HUDEP-2 (cell line): ENCODE data around the gene TMEM205.

ENCODE experiments used
- DNase-seq, 76 experiments: peaks; one replicate each; lab custom pipeline; 2025; ENCODE audit not compliant: unreplicated experiment in 76 of 76; lab: John Stamatoyannopoulos, UW

TMEM205 gene

GRCh38 chr19:11346104-11346940 lies at the start of gene TMEM205, which contains the start of gene CCDC159:
Gene TMEM205, minus strand, starts transcription at chr19:11346268. Its CDS starts 649 bp downstream, at chr19:11345619.
Gene CCDC159, plus strand, starts transcription at chr19:11346519. Its CDS starts 88 bp downstream, at chr19:11346607.
- peak in 75 of 76 experiments; percentile 76 to 100 (median 99) for DNase-seq

- DNase-seq = no peak
These were observed 45.0 kb upstream of the TMEM205 start for GRCh38 chr19:11390933-11391680.

DNA sequence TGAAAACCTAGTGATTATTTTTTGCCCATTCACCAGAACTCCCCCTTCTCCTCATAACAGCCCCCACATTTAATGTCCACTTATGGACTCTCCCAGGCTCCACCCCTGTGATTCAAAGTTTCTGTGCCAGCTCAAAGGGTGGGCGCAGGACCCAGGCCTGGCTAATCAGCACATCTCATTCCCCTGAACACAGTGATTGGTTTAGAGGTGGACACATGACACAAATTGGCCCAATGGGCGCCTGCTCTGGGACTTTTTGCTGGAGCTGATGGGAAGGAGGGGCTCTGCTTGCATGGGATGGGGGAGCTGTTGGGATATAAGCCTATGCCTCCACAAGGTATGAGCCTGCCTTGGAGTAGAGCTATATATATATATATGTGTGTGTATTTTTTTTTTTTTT lies 44.3 kb upstream of the TMEM205 start:
- no peak for DNase-seq

- DNase-seq = no peak
These were observed 41.3 kb upstream of the TMEM205 start for GRCh38 chr19:11387162-11388034.

DNA sequence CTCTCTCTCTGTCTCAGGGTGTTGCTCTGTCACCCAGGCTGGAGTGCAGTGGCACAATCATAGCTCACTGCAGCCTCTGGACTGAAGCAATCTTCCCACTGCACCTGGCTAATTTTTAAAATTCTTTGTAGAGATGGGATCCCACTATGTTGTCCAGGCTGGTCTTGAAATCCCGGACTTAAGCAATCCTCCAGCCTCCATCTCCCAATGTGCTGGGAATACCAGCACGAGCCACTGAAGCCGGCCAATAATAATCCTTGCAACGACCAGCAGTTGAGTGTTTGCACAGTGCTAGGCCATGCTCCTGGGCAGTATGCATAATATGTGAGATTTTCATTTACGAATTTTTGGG lies 38.7 kb upstream of the TMEM205 start:
- peak in 3 of 76 experiments; percentile 13 to 27 (median 14) for DNase-seq

- DNase-seq = peak in 5 of 76 experiments; percentile 40 to 96 (median 54)
These were observed 37.6 kb upstream of the TMEM205 start for GRCh38 chr19:11383706-11384048.

DNA sequence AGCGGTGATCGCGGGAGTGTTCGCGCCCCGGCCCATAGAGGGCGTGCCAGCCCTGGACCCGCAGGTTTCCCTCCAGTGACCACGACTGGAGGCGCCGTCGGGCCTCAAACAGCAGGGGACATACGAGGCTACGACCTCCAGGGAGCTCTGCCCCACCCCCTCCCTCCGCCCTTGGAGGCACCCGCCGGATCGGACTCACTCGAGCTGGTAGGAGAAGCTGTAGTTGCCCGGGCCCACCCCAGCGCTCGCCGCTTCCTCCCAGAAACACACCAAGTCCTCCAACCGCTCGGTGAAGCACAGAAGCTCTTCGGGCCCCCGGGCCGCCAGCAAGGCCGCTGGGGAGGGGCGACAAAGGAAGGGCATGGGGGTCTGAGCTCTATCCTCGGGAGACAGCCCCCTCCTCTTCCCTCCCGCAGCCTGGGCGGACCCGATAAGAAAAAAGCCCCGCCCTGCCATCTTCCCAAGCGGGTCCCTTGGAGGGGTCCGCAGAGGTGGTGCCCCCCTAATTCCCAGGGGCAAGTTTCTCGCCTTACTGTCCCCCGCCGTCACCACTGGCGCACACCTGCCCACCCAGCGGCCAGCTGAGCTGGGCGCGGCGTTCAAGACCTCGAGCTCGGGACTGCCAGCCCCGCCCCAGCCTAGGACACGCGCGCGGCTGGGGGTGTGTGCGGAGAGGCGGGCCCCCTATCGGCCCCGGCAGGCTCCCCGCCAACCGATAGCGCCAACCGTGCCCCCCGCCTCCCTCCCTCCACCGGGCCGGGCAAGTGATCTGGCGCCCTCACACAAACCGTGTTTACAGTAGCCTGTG lies 37.0 kb upstream of the TMEM205 start:
- DNase-seq = peak in 73 of 76 experiments; percentile 25 to 96 (median 91)

DNA sequence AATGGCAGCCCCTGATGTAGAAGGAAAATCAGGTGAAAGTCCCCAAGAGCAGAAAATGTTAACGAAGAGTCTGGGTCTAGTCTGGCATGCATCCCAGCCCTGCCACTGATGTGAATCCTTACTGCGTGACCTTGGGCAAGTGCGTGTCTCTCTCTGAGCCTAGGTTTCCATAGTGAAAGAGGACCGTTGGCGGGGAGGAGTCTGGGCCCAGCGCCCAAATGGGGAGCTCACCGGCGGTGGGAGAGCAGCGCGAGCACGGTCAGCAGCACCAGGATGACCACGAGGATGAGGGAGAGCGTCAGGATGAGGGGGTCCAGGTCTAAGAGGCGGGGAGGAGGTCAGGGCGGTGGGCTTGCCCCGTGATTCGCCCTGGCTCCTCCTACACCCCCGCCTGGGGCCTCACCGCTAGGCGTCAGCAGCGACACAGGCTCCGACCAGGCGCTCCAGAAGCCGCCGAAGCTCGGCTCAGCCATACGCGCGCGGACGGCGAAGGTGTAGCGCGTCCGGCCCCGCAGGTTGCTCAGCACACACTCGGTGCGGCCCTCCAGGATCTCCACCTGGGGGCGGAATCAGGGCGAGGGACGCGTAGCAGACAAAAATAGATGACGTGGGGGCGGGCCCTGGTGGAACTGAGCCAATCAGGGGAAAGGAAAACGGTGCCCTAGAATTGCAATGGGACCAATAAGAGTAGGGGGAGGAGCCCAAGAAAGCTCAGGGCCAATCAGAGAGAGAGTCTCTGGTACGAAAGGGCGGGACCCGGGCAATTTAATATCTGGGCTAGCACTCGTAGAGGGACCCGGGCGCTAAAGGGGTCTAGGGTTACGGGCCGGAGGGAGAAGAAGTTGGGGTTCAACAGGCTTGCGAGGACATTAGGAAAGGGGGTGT lies 34.8 kb upstream of the TMEM205 start:
- peak in 73 of 76 experiments; percentile 31 to 98 (median 83) for DNase-seq

GRCh38 chr19:11379857-11380350 lies 33.8 kb upstream of the TMEM205 start:
- no peak for DNase-seq

DNA sequence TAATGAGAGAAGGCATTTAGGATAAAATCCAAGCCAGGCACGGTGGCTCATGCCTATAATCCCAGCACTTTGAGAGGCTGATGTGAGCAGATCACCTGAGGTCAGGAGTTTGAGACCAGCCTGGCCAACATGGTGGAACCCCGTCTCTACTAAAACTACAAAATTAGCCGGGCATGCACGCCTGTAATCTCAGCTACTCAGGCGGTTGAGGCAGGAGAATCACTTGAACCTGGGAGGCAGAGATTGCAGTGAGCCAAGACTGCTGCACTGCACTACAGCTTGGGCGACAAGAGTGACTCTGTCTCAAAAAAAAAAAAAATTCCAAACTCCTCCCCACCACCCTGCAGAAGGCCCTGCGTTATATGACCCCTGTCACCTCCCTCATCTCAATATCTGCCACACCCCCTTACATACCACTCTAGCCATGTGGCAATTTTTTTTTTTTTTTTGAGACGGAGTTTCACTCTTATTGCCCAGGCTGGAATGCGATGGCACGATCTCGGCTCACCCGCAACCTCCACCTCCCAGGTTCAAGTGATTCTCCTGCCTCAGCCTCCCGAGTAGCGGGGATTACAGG lies 33.3 kb upstream of the TMEM205 start:
- peak in 1 of 76 experiments; percentile 14 for DNase-seq

GRCh38 chr19:11378319-11379189 lies 32.5 kb upstream of the TMEM205 start:
- peak in 44 of 76 experiments; percentile 16 to 66 (median 39) for DNase-seq

- DNase-seq = no peak
These were observed 31.7 kb upstream of the TMEM205 start for GRCh38 chr19:11377756-11378155.

DNA sequence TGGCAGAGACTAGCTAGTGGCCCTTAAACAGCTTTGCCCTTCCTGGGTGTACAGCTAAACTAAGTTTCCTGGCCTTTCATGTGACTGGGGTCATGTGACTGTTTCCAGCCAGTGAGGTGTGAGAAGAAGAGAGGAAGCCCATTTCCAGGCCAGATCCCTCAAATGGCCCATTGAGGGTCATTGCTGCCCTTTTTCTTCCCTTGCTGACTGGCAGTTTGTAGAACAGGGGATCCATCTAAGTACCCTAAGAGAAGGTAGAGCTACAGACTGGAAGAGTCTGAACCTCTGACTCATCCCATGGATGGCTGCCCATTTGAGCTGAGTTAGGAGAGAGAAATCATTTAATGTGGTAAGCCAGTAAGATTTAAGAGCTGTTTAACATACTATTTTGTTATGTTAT lies 31.2 kb upstream of the TMEM205 start:
- DNase-seq = peak in 45 of 76 experiments; percentile 8 to 73 (median 39)

GRCh38 chr19:11375143-11375948 lies 29.3 kb upstream of the TMEM205 start:
- peak in 49 of 76 experiments; percentile 14 to 92 (median 45) for DNase-seq

- peak; percentile 93 to 100 (median 99) for DNase-seq
These were observed 28.5 kb upstream of the TMEM205 start, which contains the start of gene SWSAP1 for GRCh38 chr19:11374433-11375142. Gene SWSAP1, plus strand, starts transcription at chr19:11374666. Its CDS starts 15 bp downstream, at chr19:11374681.
